ENCODE measurements around the gene IDH3G. TPM values are rescaled to one million over a fixed set of nuclear protein-coding genes. Genes with fewer than 3 reads are reported as not detected.
"Not testable (repeated sequence)": the region's sequence is repeated elsewhere in the genome, so short reads cannot be mapped to it uniquely, and the experiment has no call there.

Gene IDH3G
- total RNA-seq, 1 donor from 2014 or later, result 72.4 TPM

DNA sequence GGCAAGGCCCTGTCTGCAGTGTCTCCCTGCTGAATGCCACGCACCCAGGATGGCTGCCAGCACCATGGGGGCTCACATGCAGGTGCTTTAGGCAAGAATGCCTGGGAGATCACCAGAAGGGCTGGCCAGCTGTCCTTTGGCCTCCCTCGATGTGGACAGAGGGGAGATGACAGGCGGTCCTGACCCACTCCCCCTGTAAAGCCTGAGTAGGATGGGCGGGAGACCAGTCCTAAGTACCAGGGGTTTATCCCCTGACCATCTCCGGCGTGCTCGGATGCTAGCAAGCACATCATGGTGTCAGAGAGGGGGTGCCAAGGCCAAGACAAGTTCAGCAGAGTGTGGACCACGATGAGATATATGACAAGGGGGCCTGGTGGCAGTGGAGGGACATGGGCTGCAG lies 30.9 kb upstream of the IDH3G start:
- intact Hi-C loops (cut with micrococcal nuclease), result no loop called here
- DNase-seq (ENCODE audit: low spot score), result no peak
- no peaks in the 10 kb centered on the region for H3K36me3 Mint-ChIP-seq (ENCODE audit: low read depth)
- no peak overlapping the region for H3K27ac Mint-ChIP-seq
- H3K27me3 Mint-ChIP-seq (ENCODE audit: low read depth), result peaks cover 23% of the 10 kb centered on the region
- peaks cover 14% of the 10 kb centered on the region for H3K4me1 Mint-ChIP-seq (ENCODE audit: low read depth)
- H3K9me3 Mint-ChIP-seq, result no peaks in the 10 kb centered on the region
- no peak overlapping the region for H3K4me3 Mint-ChIP-seq (ENCODE audit: low read depth)

DNA sequence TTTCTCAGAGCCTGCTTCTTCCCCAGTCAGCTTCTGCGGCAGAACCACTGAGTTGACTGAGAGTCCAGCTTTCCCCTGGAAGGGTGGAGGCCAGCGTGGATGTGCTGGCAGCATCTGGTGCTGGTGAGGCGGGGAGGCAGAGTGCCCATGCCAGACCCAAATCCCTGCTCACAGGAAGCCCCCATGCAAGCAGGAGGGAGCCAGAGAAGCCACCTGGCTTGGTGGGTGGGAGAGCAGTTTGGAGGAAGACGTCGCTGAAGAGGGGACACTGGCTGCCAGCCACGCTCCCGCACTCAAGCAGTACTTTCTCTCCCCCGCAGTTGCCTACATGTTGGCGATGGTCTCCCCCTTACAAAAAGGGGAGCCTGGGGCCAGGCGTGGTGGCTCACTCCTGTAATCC lies 30.2 kb upstream of the IDH3G start:
- no peak overlapping the region for H3K27ac Mint-ChIP-seq
- peaks cover 23% of the 10 kb centered on the region for H3K27me3 Mint-ChIP-seq (ENCODE audit: low read depth)
- H3K4me3 Mint-ChIP-seq (ENCODE audit: low read depth), result no peak overlapping the region
- no peak for DNase-seq (ENCODE audit: low spot score)
- H3K36me3 Mint-ChIP-seq (ENCODE audit: low read depth), result no peaks in the 10 kb centered on the region
- H3K9me3 Mint-ChIP-seq, result no peaks in the 10 kb centered on the region
- H3K4me1 Mint-ChIP-seq (ENCODE audit: low read depth), result peaks cover 14% of the 10 kb centered on the region
- intact Hi-C loops (cut with micrococcal nuclease), result no loop called here

DNA sequence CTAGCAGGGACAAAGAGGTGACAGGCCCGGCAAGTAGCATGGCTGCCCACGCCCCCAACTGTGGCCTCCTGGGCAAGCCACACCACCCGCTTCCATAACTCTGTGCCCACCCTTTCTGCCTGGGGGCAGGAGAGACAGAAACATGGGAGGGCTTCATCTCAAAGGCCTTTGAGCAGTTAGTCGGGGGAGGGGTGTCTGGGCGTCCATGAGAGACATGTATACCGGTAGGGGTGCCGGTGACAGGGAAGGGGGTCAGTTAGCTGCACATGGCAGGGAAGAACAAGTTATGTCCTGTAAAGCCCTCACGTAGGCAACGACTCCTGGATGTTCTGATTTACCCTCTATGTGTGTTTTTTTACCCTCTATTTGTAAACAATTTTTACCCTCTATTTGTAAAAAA lies 26.9 kb upstream of the IDH3G start:
- H3K27me3 Mint-ChIP-seq (ENCODE audit: low read depth), result peaks cover 8% of the 10 kb centered on the region

GRCh38 chrX:153820601-153821000 lies 26.4 kb upstream of the IDH3G start:
- Mint-ChIP-seq H3K4me3 (ENCODE audit: low read depth) (no peak overlapping the region), H3K27me3 (ENCODE audit: low read depth) (peaks cover 8% of the 10 kb centered on the region), H3K36me3 (ENCODE audit: low read depth) (no peaks in the 10 kb centered on the region), H3K27ac (no peak overlapping the region), H3K4me1 (ENCODE audit: low read depth) (peaks cover 19% of the 10 kb centered on the region), H3K9me3 (no peaks in the 10 kb centered on the region)
- DNase-seq (ENCODE audit: low spot score), result no peak
- intact Hi-C loops (cut with micrococcal nuclease), result no loop called here

More for the DNA sequence above, 26.9 kb upstream of the IDH3G start:
- H3K36me3 Mint-ChIP-seq (ENCODE audit: low read depth), result no peaks in the 10 kb centered on the region
- H3K4me3 Mint-ChIP-seq (ENCODE audit: low read depth), result no peak overlapping the region
- DNase-seq (ENCODE audit: low spot score), result no peak
- intact Hi-C loops (cut with micrococcal nuclease), result no loop called here
- H3K9me3 Mint-ChIP-seq, result no peaks in the 10 kb centered on the region
- no peak overlapping the region for H3K27ac Mint-ChIP-seq
- H3K4me1 Mint-ChIP-seq (ENCODE audit: low read depth), result peaks cover 19% of the 10 kb centered on the region

DNA sequence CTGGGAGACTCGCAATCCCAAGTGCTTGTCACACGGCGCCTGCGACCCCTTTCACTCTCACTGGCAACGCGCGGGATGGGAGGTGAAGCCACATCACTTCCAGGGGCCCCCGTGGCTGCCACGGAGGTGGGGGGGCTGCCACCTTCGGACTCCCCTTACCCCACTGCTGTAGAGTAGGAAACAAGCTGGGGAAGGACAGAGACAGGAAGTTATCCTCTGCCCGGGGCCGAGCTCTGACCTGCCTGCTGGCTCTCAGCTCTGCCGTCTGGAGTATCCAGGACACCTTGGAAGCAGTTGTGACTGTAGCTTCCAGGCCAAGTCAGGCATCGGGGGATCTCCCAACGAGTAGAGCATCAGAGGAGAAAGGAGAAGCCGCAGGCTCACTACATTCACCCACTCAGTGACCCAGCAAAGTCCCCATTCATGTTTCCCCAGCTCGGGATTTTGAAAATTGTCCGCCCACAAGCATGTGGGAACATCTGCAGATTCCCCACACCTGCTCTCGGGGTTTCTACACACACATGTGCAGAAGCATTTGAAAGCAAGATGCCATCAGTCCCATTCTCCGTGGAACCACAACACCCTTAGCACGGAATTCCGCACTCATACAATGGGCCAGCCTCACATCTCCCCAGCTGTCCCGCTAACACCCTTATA lies 25.3 kb upstream of the IDH3G start:
- Mint-ChIP-seq H3K4me3 (ENCODE audit: low read depth) (peak overlapping the region; percentile 26), H3K36me3 (ENCODE audit: low read depth) (no peaks in the 10 kb centered on the region), H3K4me1 (ENCODE audit: low read depth) (peaks cover 22% of the 10 kb centered on the region), H3K27me3 (ENCODE audit: low read depth) (peaks cover 15% of the 10 kb centered on the region), H3K9me3 (no peaks in the 10 kb centered on the region), H3K27ac (no peak overlapping the region)
- intact Hi-C loops (cut with micrococcal nuclease), result no loop called here
- DNase-seq (ENCODE audit: low spot score), result no peak

GRCh38 chrX:153818571-153819383 lies 24.6 kb upstream of the IDH3G start:
- no peaks in the 10 kb centered on the region for H3K36me3 Mint-ChIP-seq (ENCODE audit: low read depth)
- H3K27me3 Mint-ChIP-seq (ENCODE audit: low read depth), result peaks cover 13% of the 10 kb centered on the region
- peak; percentile 35 for DNase-seq (ENCODE audit: low spot score)
- peaks cover 22% of the 10 kb centered on the region for H3K4me1 Mint-ChIP-seq (ENCODE audit: low read depth)
- H3K27ac Mint-ChIP-seq, result no peak overlapping the region
- intact Hi-C loops (cut with micrococcal nuclease), result no loop called here
- H3K4me3 Mint-ChIP-seq (ENCODE audit: low read depth), result peak overlapping the region; percentile 26
- no peaks in the 10 kb centered on the region for H3K9me3 Mint-ChIP-seq

DNA sequence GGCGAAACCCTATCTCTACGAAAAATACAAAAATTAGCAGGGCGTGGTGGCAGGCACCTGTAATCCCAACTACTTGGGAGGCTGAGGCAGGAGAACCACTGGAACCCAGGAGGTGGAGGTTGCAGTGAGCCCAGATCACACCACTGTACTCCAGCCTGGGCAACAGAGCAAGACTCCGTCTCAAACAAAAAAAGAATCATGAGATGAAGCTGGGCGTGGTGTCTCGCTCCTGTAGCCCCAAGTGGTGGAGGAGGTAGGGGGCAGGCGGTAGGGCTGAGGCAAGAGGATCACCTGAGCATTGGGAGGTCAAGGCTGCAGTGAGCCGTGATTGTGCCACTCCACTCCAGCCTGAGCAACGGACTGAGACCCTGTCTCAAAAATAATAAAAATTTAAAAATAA lies 23.9 kb upstream of the IDH3G start:
- H3K9me3 Mint-ChIP-seq; H3K36me3 Mint-ChIP-seq (ENCODE audit: low read depth); H3K27ac Mint-ChIP-seq; H3K4me3 Mint-ChIP-seq (ENCODE audit: low read depth); intact Hi-C loops (cut with micrococcal nuclease); DNase-seq (ENCODE audit: low spot score): not testable (repeated sequence)
- Mint-ChIP-seq H3K4me1 (ENCODE audit: low read depth) (peaks cover 22% of the 10 kb centered on the region), H3K27me3 (ENCODE audit: low read depth) (peaks cover 16% of the 10 kb centered on the region)

GRCh38 chrX:153816831-153817690 lies 22.9 kb upstream of the IDH3G start:
- intact Hi-C loops (cut with micrococcal nuclease), result no loop called here
- no peaks in the 10 kb centered on the region for H3K9me3 Mint-ChIP-seq
- peaks cover 19% of the 10 kb centered on the region for H3K27me3 Mint-ChIP-seq (ENCODE audit: low read depth)
- H3K27ac Mint-ChIP-seq, result no peak overlapping the region
- H3K4me1 Mint-ChIP-seq (ENCODE audit: low read depth), result peaks cover 14% of the 10 kb centered on the region
- peak overlapping the region; percentile 7 for H3K4me3 Mint-ChIP-seq (ENCODE audit: low read depth)
- DNase-seq (ENCODE audit: low spot score), result peak; percentile 38
- no peaks in the 10 kb centered on the region for H3K36me3 Mint-ChIP-seq (ENCODE audit: low read depth)

DNA sequence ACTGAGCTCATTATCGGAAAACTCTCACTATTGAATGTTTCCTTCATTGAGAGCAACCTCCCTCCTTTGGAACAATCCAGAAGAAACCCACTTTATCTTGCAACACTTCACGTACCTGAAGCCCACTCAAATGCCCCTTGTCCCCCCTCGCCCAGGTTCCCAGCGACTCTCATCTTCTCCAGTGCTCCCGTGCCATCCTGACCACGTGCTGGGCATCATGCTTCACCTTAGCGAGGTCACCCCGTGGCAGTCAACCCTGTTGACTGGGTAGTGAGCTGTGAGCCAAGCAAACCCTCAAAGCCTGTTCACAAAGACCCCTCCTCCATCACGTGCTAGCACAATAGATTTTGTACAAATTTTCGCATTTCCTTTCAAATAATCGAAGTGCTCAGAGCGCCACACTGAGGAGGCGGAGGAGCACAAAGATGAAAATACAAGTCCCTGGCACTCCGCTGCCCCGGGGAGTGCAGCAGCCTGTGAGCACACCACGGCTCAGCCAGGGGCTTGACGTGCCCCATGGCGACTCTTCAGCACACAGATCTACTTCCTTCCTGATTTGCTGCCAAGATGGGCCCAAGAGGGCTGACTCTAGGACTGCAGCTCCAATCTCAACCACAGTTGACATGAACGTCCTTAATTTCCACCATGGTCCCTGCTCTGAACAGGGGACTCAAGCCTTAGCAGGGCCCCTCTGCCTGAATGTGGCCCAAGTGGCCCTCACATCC lies 20.6 kb upstream of the IDH3G start:
- H3K27me3 Mint-ChIP-seq (ENCODE audit: low read depth), result peaks cover 25% of the 10 kb centered on the region
- no peak overlapping the region for H3K27ac Mint-ChIP-seq
- no peak overlapping the region for H3K4me3 Mint-ChIP-seq (ENCODE audit: low read depth)
- H3K36me3 Mint-ChIP-seq (ENCODE audit: low read depth), result no peaks in the 10 kb centered on the region
- peaks cover 11% of the 10 kb centered on the region for H3K4me1 Mint-ChIP-seq (ENCODE audit: low read depth)
- no peak for DNase-seq (ENCODE audit: low spot score)
- intact Hi-C loops (cut with micrococcal nuclease), result no loop called here
- no peaks in the 10 kb centered on the region for H3K9me3 Mint-ChIP-seq

DNA sequence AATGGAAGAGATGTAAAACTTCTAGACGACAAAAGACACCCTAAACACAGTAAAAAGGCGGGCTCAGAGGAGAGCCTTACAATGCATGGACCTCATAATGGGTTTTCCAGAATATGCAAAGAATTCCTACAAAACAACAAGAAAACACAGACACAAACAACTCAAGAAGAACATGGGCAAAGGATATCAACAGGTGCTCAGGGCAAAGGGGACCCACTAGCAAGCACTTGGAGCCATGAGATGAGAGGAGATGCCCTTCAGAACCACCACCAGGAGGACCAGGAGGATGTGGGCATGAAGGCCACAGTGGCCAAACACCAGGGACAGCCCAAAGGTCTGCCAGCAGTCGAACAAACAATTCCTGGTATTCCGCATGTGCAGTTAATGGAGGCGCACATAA lies 19.0 kb upstream of the IDH3G start:
- no peak overlapping the region for H3K27ac Mint-ChIP-seq
- no peak for DNase-seq (ENCODE audit: low spot score)
- intact Hi-C loops (cut with micrococcal nuclease), result no loop called here
- peaks cover 11% of the 10 kb centered on the region for H3K4me1 Mint-ChIP-seq (ENCODE audit: low read depth)
- peaks cover 25% of the 10 kb centered on the region for H3K27me3 Mint-ChIP-seq (ENCODE audit: low read depth)
- H3K36me3 Mint-ChIP-seq (ENCODE audit: low read depth), result no peaks in the 10 kb centered on the region
- no peak overlapping the region for H3K4me3 Mint-ChIP-seq (ENCODE audit: low read depth)
- H3K9me3 Mint-ChIP-seq, result no peaks in the 10 kb centered on the region

- H3K27ac Mint-ChIP-seq, result no peak overlapping the region
- no peak for DNase-seq (ENCODE audit: low spot score)
- intact Hi-C loops (cut with micrococcal nuclease), result no loop called here
- H3K27me3 Mint-ChIP-seq (ENCODE audit: low read depth), result peaks cover 24% of the 10 kb centered on the region
- H3K4me1 Mint-ChIP-seq (ENCODE audit: low read depth), result peaks cover 10% of the 10 kb centered on the region
- H3K4me3 Mint-ChIP-seq (ENCODE audit: low read depth), result no peak overlapping the region
- no peaks in the 10 kb centered on the region for H3K36me3 Mint-ChIP-seq (ENCODE audit: low read depth)
- no peaks in the 10 kb centered on the region for H3K9me3 Mint-ChIP-seq
These were observed 18.0 kb upstream of the IDH3G start for GRCh38 chrX:153812220-153812619.

GRCh38 chrX:153807976-153808375 lies 13.8 kb upstream of the IDH3G start:
- Mint-ChIP-seq H3K4me1 (ENCODE audit: low read depth) (no peaks in the 10 kb centered on the region), H3K27ac (no peak overlapping the region), H3K4me3 (ENCODE audit: low read depth) (no peak overlapping the region), H3K9me3 (no peaks in the 10 kb centered on the region), H3K27me3 (ENCODE audit: low read depth) (peaks cover 8% of the 10 kb centered on the region), H3K36me3 (ENCODE audit: low read depth) (no peaks in the 10 kb centered on the region)
- intact Hi-C loops (cut with micrococcal nuclease), result no loop called here
- DNase-seq (ENCODE audit: low spot score), result no peak
